Right lobe of liver (tissue), 4 donors: ENCODE measurements around the gene ORC5.

Experiments used
- POLR2A ChIP-seq: fragments of 450-650 bp; IDR thresholded peaks from one replicate; pipeline ENCODE4 v1.6.1; 2017; ENCODE audit warnings: antibody characterized with exemption, mild to moderate bottlenecking
- TF ChIP-seq, protein P1 (sequence below), 4 donors: fragments of 200-600 bp in 3 of 4; fragments of 450-650 bp in 1 of 4; IDR thresholded peaks; one replicate each; pipeline versions ENCODE4 v1.5.1 to v1.8.0; 2016 to 2022; ENCODE audit warnings: antibody characterized with exemption in 4 of 4, mild to moderate bottlenecking in 2 of 4
- donor health status: DM: no; HTN: no; CAD: no.
- donor health status: DM: no; HTN: no; CAD: no.
- donor health status: DM: no; HTN: yes; CAD: no.

DNA sequence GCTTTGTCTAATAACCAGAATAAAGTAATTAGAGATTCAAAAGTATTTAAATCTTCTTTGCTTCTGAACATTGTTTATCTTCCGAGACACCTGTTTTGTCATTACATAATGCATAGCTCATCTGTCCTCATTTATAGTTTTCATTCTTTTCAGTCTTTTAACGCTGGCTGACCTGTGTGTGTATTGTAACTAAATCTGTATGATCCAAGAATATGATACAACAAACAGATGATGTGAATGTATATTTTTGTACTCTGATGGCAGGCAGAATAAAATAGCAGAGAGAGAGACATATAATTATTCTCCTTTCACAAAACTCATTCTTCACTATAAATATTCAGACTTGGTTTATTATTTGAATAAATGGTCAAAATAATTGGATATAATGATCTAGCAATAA lies 80.6 kb downstream of the ORC5 start:
- TF ChIP-seq, protein P1, sequence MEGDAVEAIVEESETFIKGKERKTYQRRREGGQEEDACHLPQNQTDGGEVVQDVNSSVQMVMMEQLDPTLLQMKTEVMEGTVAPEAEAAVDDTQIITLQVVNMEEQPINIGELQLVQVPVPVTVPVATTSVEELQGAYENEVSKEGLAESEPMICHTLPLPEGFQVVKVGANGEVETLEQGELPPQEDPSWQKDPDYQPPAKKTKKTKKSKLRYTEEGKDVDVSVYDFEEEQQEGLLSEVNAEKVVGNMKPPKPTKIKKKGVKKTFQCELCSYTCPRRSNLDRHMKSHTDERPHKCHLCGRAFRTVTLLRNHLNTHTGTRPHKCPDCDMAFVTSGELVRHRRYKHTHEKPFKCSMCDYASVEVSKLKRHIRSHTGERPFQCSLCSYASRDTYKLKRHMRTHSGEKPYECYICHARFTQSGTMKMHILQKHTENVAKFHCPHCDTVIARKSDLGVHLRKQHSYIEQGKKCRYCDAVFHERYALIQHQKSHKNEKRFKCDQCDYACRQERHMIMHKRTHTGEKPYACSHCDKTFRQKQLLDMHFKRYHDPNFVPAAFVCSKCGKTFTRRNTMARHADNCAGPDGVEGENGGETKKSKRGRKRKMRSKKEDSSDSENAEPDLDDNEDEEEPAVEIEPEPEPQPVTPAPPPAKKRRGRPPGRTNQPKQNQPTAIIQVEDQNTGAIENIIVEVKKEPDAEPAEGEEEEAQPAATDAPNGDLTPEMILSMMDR (IDR thresholded peaks at IDR 0.05): no peak
- no peak for TF ChIP-seq POLR2A
